ENCODE results near the gene EPO.

EPO gene

GRCh38 chr7:100735730-100736129, 15.5 kb downstream of the EPO start:
- TF ChIP-seq, protein P1, sequence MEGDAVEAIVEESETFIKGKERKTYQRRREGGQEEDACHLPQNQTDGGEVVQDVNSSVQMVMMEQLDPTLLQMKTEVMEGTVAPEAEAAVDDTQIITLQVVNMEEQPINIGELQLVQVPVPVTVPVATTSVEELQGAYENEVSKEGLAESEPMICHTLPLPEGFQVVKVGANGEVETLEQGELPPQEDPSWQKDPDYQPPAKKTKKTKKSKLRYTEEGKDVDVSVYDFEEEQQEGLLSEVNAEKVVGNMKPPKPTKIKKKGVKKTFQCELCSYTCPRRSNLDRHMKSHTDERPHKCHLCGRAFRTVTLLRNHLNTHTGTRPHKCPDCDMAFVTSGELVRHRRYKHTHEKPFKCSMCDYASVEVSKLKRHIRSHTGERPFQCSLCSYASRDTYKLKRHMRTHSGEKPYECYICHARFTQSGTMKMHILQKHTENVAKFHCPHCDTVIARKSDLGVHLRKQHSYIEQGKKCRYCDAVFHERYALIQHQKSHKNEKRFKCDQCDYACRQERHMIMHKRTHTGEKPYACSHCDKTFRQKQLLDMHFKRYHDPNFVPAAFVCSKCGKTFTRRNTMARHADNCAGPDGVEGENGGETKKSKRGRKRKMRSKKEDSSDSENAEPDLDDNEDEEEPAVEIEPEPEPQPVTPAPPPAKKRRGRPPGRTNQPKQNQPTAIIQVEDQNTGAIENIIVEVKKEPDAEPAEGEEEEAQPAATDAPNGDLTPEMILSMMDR (IDR thresholded peaks at IDR 0.05; ENCODE audit: insufficient read depth, missing control alignments): no peak
- FAIRE-seq (no peak), DNase-seq (ENCODE audit: insufficient read length, low spot score) (no peak)

DNA sequence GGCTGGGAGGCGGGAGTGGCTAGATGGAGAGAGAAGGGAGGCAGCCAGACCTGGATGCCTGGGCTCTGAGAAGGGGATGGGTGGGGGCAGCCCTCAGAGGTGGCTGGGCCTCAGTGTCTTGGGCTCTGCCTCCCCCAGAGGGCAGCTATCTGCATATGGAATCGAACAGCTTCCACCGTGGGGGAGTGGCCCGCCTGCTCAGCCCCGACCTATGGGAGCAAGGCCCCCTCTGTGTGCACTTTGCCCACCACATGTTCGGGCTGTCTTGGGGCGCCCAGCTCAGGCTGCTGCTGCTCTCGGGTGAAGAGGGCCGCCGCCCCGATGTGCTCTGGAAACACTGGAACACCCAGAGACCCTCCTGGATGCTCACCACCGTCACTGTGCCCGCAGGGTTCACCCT, 16.4 kb downstream of the EPO start:
- FAIRE-seq (no peak), DNase-seq (ENCODE audit: insufficient read length, low spot score) (no peak)
- TF ChIP-seq, protein P1 (IDR thresholded peaks at IDR 0.05; ENCODE audit: insufficient read depth, missing control alignments): no peak

DNA sequence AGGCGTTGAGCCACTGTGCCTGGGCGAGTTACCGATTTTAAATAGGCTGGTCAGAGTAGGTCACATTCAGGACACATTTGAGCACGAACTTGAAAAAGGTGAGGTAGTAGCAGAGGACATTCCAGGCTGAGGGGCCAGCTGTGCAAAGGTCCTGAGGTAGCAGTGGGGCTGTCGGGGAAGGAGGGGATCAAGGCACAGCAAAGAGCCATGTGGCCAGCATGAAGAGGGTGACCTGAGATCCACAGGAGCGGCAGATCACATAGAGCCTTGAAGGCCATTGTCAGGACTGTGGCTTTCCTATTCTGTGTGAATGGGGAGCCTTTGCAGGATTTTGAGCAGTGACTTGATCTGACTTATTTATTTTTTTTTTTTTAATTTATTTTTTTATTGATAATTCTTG, 19.7 kb downstream of the EPO start:
- TF ChIP-seq, protein P1 (IDR thresholded peaks at IDR 0.05; ENCODE audit: insufficient read depth, missing control alignments): no peak
- FAIRE-seq (no peak), DNase-seq (ENCODE audit: insufficient read length, low spot score) (no peak)

DNA sequence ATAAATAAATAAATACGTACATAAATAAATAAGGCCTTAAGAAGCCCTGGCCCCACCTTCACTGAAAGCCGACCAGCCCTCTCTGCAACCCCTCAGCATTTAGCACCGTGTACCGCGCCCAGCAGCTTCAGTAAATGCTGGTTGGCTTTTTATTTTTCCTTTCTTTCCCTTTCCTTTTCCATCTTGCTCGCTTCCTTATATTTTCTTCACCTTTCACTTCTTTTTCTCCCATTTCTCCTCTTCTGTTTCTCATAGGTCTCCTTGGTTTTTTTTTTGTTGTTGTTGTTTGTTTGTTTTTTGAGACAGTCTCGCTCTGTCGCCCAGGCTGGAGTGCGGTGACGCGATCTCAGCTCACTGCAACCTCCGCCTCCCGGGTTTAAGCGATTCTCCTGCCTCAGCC, 24.3 kb downstream of the EPO start:
- no peak for FAIRE-seq
- TF ChIP-seq, protein P1 (IDR thresholded peaks at IDR 0.05; ENCODE audit: insufficient read depth, missing control alignments): no peak

GRCh38 chr7:100745184-100745583, 24.9 kb downstream of the EPO start:
- DNase-seq (ENCODE audit: insufficient read length, low spot score) (no peak), FAIRE-seq (no peak)
- TF ChIP-seq, protein P1 (IDR thresholded peaks at IDR 0.05; ENCODE audit: insufficient read depth, missing control alignments): no peak

More for the DNA sequence above, 24.3 kb downstream of the EPO start:
- no peak for DNase-seq (ENCODE audit: insufficient read length, low spot score)

DNA sequence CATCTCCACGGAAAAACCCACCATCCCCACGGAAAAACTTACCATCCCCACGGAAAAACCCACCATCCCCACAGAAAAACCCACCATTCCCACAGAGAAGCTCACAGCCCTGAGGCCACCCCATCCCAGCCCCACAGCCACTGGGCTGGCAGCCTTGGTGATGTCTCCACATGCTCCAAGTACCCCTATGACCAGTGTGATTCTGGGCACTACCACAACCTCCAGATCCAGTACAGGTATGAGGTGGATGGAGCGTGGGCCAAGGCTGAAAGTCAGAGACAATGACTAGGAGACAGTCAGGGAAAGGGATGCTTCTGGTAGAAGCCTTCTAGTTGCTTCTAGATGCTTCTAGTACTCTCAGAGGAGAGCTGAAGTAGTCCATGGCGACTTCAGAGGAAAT, 32.7 kb downstream of the EPO start:
- FAIRE-seq (no peak), DNase-seq (ENCODE audit: insufficient read length, low spot score) (no peak)
- TF ChIP-seq, protein P1 (IDR thresholded peaks at IDR 0.05; ENCODE audit: insufficient read depth, missing control alignments): no peak

DNA sequence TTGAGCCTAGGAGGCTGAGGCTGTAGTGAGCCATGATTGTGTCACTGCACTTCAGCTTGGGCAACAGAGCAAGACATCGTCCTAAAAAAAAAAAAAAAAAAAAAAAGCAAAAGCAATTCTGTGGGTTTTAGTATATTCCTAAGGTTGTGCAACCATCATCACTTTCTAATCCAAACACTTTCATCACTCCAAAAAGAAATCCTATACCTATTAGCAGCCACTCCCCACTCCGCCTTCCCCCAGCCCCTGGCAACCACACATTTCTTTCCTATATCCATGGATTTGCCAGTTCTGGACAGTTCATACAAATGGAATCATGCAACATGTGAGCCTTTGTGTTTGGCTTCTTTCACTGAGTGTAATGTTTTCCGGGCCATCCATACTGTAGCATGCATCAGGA, 33.5 kb downstream of the EPO start:
- no peak for FAIRE-seq
- DNase-seq (ENCODE audit: insufficient read length, low spot score): no peak
- TF ChIP-seq, protein P1 (IDR thresholded peaks at IDR 0.05; ENCODE audit: insufficient read depth, missing control alignments): no peak

Data from D721Med (cell line).